Omental fat pad (tissue), 4 donors: ENCODE measurements around the gene HERC5. TPM values are rescaled to one million over a fixed set of nuclear protein-coding genes. Genes with fewer than 3 reads are reported as not detected.

Experiments
- ATAC-seq: fragments of 150-250 bp; one replicate; pipeline ENCODE4 v1.9.1; 2016; ENCODE audit warnings: mild to moderate bottlenecking, moderate library complexity; ENCODE audit not compliant: low FRiP score
- DNase-seq: peaks from one replicate; pipeline ENCODE4 v3.0.0-alpha.2; 2019; ENCODE audit warnings: low spot score
- total RNA-seq, 4 donors: library from RNA; depleted of rRNA; stranded (reverse); fragments of >200 nt; gene quantifications; one replicate each; pipeline ENCODE4 v1.1.0, GENCODE V29; 2016
- TF ChIP-seq, protein P1 (sequence below), 3 donors: fragments of 450-650 bp; IDR thresholded peaks; one replicate each; pipeline ENCODE4 v1.5.1; 2016 to 2017; ENCODE audit warnings: antibody characterized with exemption in 3 of 3, mild to moderate bottlenecking in 3 of 3, moderate library complexity in 2 of 3

Gene HERC5
- total RNA-seq, 4 donors from 2014 or later = 4.5 to 12.8 (median 5.7) TPM

DNA sequence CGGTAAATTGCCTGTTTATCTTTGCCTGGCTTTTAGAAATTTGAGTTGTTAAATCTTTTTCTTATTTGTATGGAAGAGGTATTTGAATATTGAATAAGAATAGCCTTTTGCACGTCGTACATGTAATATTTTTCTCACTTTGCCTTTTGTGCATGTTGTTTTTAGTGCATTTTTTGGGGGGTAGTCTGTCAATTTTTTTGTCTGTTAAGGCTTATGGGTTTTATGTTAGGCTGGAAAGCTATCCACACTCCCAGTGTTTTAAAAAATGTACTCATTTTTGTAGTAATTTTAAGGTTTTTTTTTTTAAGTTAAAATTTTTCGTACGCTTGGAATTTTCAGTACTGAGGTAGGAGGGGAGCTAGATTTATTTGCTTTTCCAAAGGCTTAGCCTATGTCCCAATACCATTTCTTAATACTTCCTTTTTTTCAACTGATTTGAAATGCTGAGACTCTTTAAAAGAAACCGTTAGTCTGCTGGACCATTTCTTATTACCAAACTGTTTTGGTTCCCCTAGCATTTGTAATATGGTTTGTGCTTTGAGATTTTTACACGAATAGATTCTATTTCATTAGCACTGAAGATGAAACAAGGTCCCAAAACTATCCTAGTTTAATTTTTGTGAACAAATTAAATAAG lies 1.3 kb downstream of the HERC5 start:
- no peak for DNase-seq
- ATAC-seq = no peak
- TF ChIP-seq, protein P1, sequence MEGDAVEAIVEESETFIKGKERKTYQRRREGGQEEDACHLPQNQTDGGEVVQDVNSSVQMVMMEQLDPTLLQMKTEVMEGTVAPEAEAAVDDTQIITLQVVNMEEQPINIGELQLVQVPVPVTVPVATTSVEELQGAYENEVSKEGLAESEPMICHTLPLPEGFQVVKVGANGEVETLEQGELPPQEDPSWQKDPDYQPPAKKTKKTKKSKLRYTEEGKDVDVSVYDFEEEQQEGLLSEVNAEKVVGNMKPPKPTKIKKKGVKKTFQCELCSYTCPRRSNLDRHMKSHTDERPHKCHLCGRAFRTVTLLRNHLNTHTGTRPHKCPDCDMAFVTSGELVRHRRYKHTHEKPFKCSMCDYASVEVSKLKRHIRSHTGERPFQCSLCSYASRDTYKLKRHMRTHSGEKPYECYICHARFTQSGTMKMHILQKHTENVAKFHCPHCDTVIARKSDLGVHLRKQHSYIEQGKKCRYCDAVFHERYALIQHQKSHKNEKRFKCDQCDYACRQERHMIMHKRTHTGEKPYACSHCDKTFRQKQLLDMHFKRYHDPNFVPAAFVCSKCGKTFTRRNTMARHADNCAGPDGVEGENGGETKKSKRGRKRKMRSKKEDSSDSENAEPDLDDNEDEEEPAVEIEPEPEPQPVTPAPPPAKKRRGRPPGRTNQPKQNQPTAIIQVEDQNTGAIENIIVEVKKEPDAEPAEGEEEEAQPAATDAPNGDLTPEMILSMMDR (IDR thresholded peaks at IDR 0.05) = no peak

DNA sequence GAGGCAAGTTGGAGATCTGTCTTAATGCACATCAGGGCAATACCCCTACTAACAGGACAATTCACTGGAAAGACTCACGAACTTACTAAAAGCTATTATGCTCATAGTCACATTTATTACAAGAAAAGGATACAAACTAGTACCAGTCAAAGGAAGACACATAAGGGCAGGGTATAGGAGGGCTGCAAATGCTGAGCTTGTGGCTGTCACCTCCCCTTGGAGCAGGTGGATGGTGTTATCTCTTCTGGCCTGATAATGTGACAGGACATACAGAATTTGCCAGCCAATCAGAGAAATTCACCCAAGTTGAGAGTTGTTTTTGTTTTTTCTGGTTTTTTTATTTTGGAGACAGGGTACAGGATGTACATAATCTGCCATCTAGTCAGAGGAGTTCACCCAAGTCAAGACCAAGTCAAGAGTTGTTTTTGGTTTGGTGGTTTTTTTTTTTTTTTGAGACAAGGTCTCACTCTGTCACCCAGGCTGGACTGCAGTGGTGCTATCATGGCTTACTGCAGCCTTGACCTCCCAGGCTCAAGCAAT lies 8.8 kb downstream of the HERC5 start:
- no peak for ATAC-seq
- TF ChIP-seq, protein P1 (IDR thresholded peaks at IDR 0.05) = no peak
- DNase-seq = no peak

DNA sequence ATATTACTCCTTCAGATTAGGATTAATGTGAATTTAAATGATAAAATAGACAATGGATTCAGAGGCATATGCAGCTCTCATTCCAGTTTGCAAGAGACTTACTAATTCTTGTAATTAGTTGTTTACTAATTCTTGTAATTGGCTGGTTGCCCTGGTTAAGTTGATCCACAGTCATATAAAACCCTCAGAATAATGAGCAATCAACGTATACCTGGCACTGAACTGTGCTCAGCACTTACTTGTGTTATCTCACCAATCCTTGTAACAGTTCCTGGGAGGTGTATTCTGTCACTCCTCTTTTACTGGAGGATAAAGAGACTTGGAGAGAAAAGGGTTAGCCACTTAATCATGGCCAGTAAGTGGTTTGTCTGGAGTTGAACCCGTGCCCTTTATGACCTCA lies 10.5 kb downstream of the HERC5 start:
- TF ChIP-seq, protein P1 (IDR thresholded peaks at IDR 0.05) = no peak
- ATAC-seq = no peak
- DNase-seq = no peak

DNA sequence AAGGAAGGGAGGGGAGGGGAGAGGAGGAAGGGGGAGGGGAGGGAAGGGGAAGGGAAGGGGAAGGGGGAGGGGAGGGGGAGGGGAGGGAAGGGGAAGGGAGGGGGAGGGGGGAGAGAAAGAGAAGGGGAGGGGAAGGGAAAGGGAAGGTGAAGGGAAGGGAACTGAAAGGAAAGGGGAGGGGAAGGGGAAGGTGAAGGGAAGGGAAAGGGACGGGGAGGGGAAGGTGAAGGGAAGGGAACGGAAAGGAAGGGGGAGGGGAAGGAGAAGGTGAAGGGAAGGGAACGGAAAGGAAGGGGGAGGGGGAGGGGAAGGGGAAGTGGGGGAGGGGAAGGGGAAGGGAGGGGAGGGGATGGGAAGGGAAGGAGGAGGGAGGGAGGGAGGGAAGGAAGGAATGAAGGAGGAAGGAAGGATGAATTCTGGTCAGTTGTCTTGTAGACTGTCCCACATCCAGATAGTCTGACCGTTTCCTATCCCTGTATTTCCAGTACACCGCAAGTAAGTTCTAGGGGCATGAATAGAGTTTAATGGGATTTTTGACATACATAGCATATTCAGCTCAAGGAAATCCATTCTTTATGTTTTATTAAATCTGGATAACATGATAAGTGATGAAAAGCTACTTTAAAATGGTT lies 20.4 kb downstream of the HERC5 start:
- ATAC-seq = no peak
- DNase-seq = no peak
- TF ChIP-seq, protein P1 (IDR thresholded peaks at IDR 0.05) = no peak

DNA sequence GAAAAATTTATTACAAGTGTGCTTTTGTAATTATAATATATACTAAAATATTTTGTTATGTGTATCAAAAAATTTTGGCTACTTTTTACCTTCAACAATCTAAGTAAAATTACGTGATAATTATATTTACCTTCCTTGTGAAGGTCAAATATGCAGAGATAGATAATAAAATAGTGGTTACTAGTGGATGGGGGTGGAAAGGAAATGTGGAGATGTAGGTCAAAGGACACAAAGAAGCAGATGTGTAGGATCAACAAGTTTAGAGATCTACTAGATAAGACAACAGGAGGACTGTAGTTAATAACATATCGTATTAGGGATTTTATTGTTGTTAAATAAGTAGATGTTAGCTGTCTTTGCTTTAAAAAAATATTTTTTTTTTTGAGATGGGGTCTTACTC lies 21.3 kb downstream of the HERC5 start:
- no peak for DNase-seq
- ATAC-seq = no peak
- TF ChIP-seq, protein P1 (IDR thresholded peaks at IDR 0.05) = no peak

DNA sequence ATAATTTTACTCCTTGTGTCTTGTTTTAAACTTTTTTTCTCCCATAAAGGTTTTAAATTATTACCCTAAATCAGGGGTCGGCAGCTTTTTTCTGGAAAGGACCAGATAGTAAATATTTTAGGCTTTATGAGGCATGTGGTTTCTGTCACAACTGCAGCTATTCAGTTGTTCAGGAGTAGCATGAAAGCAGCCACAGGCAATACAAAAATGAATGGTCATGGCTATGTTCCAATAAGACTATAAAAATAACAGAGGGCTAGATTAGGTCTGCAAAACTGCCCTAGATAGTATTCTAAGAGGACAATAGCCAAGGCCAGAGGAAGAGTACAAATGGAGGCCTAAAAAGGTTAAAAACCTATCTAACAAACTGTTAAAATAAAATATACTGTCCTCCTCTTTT lies 24.6 kb downstream of the HERC5 start:
- TF ChIP-seq, protein P1 (IDR thresholded peaks at IDR 0.05) = no peak
- ATAC-seq (no peak), DNase-seq (no peak)
